B cell (primary cell): ENCODE measurements around the gene OR51B6. TPM values are rescaled to one million over a fixed set of nuclear protein-coding genes. Genes with fewer than 3 reads are reported as not detected.

Experiments
- ATAC-seq: fragments of 200-7000 bp; cut with Tn5 transposase; one replicate; pipeline ENCODE4 v1.10.0; 2021; ENCODE audit warnings: low read depth, mild to moderate bottlenecking, moderate number of reproducible peaks, moderate library complexity
- CTCF ChIA-PET: fragments of 350-600 bp; sonication (Branson Sonifier 250); formaldehyde crosslinking; loops from one replicate; lab custom pipeline; 2021; ENCODE audit warnings: antibody characterized with exemption, inconsistent platforms; lab: Charles Lee
- POLR2A ChIA-PET: fragments of 350-600 bp; sonication (Branson Sonifier 250); formaldehyde crosslinking; loops from one replicate; lab custom pipeline; 2021; ENCODE audit warnings: antibody characterized with exemption; lab: Charles Lee
- DNase-seq: peaks from one replicate; pipeline ENCODE4 v3.0.0; 2013
- H2AFZ ChIP-seq: 2 replicates; pipeline ENCODE4 v1.6.1; 2012; ENCODE audit warnings: mild to moderate bottlenecking, low read depth, low read length; ENCODE audit not compliant: insufficient read depth, poor library complexity, severe bottlenecking
- H3K27ac ChIP-seq, 2 donors: 1 replicate in 1 of 2; 2 replicates in 1 of 2; pipeline ENCODE4 v1.5.1; 2012 to 2013; ENCODE audit warnings: low read length in 2 of 2, mild to moderate bottlenecking in 2 of 2, moderate library complexity in 1 of 2
- H3K27me3 ChIP-seq, 4 experiments: fragments of 200-600 bp in 1 of 4; sonication (generic) in 1 of 4; replicated peaks in 1 of 4; 1 replicate in 2 of 4; 2 replicates in 2 of 4; pipeline versions ENCODE4 v1.6.1 to v1.7.0; 2013 to 2016; ENCODE audit warnings: low read length in 3 of 4, mild to moderate bottlenecking in 2 of 4, mixed read lengths in 1 of 4, moderate library complexity in 1 of 4; ENCODE audit not compliant: insufficient read depth in 4 of 4, control insufficient read depth in 3 of 4; ENCODE audit errors: control extremely low read depth in 1 of 4
- H3K36me3 ChIP-seq, 2 experiments: replicated peaks in 1 of 2; 1 replicate in 1 of 2; 2 replicates in 1 of 2; pipeline versions ENCODE4 v1.6.1 to v1.7.1; 2013; ENCODE audit warnings: low read length in 1 of 2; ENCODE audit not compliant: insufficient read depth in 2 of 2, control insufficient read depth in 1 of 2; ENCODE audit errors: control extremely low read depth in 1 of 2, extremely low read depth in 1 of 2
- H3K4me1 ChIP-seq, 2 donors: fragments of 200-600 bp in 1 of 2; sonication (generic) in 1 of 2; 1 replicate in 1 of 2; 2 replicates in 1 of 2; pipeline versions ENCODE4 v1.5.1 to v1.6.1; 2013 to 2017; ENCODE audit warnings: low read length in 2 of 2; ENCODE audit not compliant: control insufficient read depth in 2 of 2, insufficient read depth in 2 of 2
- H3K4me2 ChIP-seq: replicated peaks from 2 replicates; pipeline ENCODE3; 2012; ENCODE audit warnings: mild to moderate bottlenecking, low read depth, low read length; ENCODE audit not compliant: poor library complexity, severe bottlenecking
- H3K4me3 ChIP-seq, 5 experiments: fragments of 200-600 bp in 1 of 5; sonication (generic) in 1 of 5; 1 replicate in 3 of 5; 2 replicates in 2 of 5; pipeline versions ENCODE4 v1.5.1 to v1.7.0; 2011 to 2016; ENCODE audit warnings: low read length in 4 of 5, mild to moderate bottlenecking in 4 of 5, low read depth in 2 of 5, control low read depth in 1 of 5, moderate library complexity in 1 of 5; ENCODE audit not compliant: insufficient read depth in 1 of 5; ENCODE audit errors: control extremely low read depth in 1 of 5, extremely low read depth in 1 of 5
- H3K79me2 ChIP-seq: fragments of 200-600 bp; sonication (generic); one replicate; pipeline ENCODE4 v1.6.0; 2016; ENCODE audit warnings: low read length; ENCODE audit not compliant: control insufficient read depth, insufficient read depth
- H3K9ac ChIP-seq: fragments of 200-600 bp; sonication (generic); 2 replicates; pipeline ENCODE4 v1.6.1; 2017; ENCODE audit warnings: mild to moderate bottlenecking, low read length, moderate library complexity
- H3K9me3 ChIP-seq, 3 donors: one replicate each; pipeline versions ENCODE4 v1.6.1 to v1.7.1; 2013; ENCODE audit warnings: low read length in 2 of 3; ENCODE audit not compliant: control insufficient read depth in 2 of 3, insufficient read depth in 1 of 3; ENCODE audit errors: control extremely low read depth in 1 of 3
- H4K20me1 ChIP-seq: 2 replicates; pipeline ENCODE4 v1.6.0; 2012; ENCODE audit warnings: mild to moderate bottlenecking, low read length; ENCODE audit not compliant: insufficient read depth, control insufficient read depth, poor library complexity, severe bottlenecking
- H3K27ac Mint-ChIP-seq: one replicate; pipeline ENCODE4 v1.8.0; 2021; ENCODE audit warnings: mixed read lengths
- H3K27me3 Mint-ChIP-seq: one replicate; pipeline ENCODE4 v1.8.0; 2021; ENCODE audit warnings: mixed read lengths
- H3K4me1 Mint-ChIP-seq: one replicate; pipeline ENCODE4 v1.8.0; 2021; ENCODE audit warnings: mixed read lengths
- H3K4me3 Mint-ChIP-seq: one replicate; pipeline ENCODE4 v1.8.0; 2021; ENCODE audit warnings: mixed read lengths
- H3K9me3 Mint-ChIP-seq: one replicate; pipeline ENCODE4 v1.8.0; 2022; ENCODE audit warnings: mixed read lengths; ENCODE audit not compliant: insufficient read depth
- EZH2 ChIP-seq: IDR thresholded peaks from 2 replicates; pipeline ENCODE4 v1.6.1; 2012; ENCODE audit warnings: borderline replicate concordance, low read depth, mild to moderate bottlenecking, moderate library complexity, low read length; ENCODE audit not compliant: insufficient read depth, poor library complexity, severe bottlenecking
- WGBS: methylation state at CpG from one replicate; pipeline ENCODE4 v1.1.5; 2013; ENCODE audit warnings: missing lambda C conversion rate; ENCODE audit not compliant: insufficient coverage; 5-methylcytosine and 5-hydroxymethylcytosine counted together
- intact Hi-C: fragments of 100-400 bp; cut with micrococcal nuclease; formaldehyde crosslinking; loops from one replicate; pipeline ENCODE4 v1.10.0; 2022
- polyA minus RNA-seq: library from RNA; depleted of rRNA, polyadenylated mRNA; stranded (reverse); fragments of >200 nt; gene quantifications from 2 replicates; pipeline ENCODE4 v1.2.3, GENCODE V29; 2012
- polyA plus RNA-seq: library from polyadenylated mRNA; depleted of rRNA; stranded (reverse); fragments of >200 nt; gene quantifications from 2 replicates; pipeline ENCODE4 v1.2.3, GENCODE V29; 2012
- total RNA-seq, 2 donors: library from RNA; stranded (reverse); fragments of 120-200 nt in 1 of 2; gene quantifications; 1 replicate in 1 of 2; 2 replicates in 1 of 2; pipeline versions ENCODE4 v1.2.3 to v1.2.4, GENCODE V29; 2013 to 2022
- TF ChIP-seq, protein P1 (sequence below): fragments of 200-600 bp; IDR thresholded peaks from one replicate; pipeline ENCODE4 v1.8.0; 2022; ENCODE audit warnings: antibody characterized with exemption, mild to moderate bottlenecking

The OR51B6 gene
- total RNA-seq, result not detected in 2 replicates
- not detected for total RNA-seq (2013)
- polyA plus RNA-seq, result not detected in 2 replicates
- not detected in 2 replicates for polyA minus RNA-seq

DNA sequence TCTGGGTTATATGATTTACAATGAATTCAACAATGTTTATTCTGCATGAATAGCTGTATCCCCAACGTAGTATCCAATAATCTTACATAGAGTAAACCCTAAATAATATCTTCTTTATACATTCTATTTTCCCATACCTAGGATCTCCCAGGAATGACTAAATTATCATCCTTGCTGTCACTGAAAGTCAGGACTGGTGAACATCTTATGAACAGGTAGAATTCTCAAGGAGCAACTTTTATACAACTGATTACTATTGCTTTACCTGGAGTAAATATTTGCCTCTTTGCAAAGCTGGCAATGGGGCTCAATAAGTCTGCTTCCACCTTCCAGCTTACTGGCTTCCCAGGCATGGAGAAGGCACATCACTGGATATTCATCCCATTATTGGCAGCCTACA lies at the start of gene OR51B6:
OR51B6 (plus strand) TSS at position 301 of the 400 bp plus-strand sequence; CDS start at position 301, 0 bp downstream.
- Histone ChIP-seq H3K79me2 (no peaks in the 10 kb centered on the region), H3K9ac (no peak within 1 kb of the TSS), H3K4me2 (no peak within 1 kb of the TSS), H4K20me1 (no peaks in the 10 kb centered on the region), H3K4me1 (no peaks in the 10 kb centered on the region), H3K9me3 (no peaks in the 10 kb centered on the region), H3K27ac (no peak within 1 kb of the TSS), H3K27me3 (no peaks in the 10 kb centered on the region), H3K4me3 (no peak within 1 kb of the TSS), H3K36me3 (no peaks in the 10 kb centered on the region), H2AFZ (no peak within 1 kb of the TSS)
- Mint-ChIP-seq H3K9me3 (no peaks in the 10 kb centered on the region), H3K27me3 (peaks cover 8% of the 10 kb centered on the region), H3K4me3 (no peak within 1 kb of the TSS), H3K27ac (no peak within 1 kb of the TSS), H3K4me1 (no peaks in the 10 kb centered on the region)
- POLR2A ChIA-PET, result no interaction called here
- ATAC-seq (no peak), DNase-seq (no peak)
- WGBS, result no CpG with 5 or more reads among the region's 1 CpG
- intact Hi-C loops, result no loop called here
- TF ChIP-seq, protein P1, sequence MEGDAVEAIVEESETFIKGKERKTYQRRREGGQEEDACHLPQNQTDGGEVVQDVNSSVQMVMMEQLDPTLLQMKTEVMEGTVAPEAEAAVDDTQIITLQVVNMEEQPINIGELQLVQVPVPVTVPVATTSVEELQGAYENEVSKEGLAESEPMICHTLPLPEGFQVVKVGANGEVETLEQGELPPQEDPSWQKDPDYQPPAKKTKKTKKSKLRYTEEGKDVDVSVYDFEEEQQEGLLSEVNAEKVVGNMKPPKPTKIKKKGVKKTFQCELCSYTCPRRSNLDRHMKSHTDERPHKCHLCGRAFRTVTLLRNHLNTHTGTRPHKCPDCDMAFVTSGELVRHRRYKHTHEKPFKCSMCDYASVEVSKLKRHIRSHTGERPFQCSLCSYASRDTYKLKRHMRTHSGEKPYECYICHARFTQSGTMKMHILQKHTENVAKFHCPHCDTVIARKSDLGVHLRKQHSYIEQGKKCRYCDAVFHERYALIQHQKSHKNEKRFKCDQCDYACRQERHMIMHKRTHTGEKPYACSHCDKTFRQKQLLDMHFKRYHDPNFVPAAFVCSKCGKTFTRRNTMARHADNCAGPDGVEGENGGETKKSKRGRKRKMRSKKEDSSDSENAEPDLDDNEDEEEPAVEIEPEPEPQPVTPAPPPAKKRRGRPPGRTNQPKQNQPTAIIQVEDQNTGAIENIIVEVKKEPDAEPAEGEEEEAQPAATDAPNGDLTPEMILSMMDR, result no peak
- TF ChIP-seq EZH2, result no peak
- CTCF ChIA-PET, result no interaction called here

DNA sequence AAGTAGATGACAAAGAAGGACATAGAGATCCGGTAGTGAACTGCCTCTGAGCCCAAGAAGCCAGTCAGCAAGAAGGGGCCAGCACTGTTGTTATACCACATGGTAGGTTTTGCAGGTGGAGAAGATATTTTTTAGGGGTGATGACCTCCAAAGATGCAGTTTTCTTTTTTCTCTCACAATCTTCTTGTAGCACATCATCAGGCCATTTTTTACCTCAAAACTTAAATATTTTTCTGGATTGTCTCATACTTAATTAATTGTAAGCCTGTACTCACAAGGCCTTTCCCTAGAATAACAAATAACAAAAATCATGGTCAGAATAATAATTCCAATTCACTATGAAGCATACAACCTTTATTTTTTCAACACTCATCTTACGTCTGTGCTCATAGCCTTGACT lies 49.5 kb upstream of the OR51B6 start, which contains the start of gene OR51B4:
OR51B4 (minus strand) TSS at position 101 of the 400 bp plus-strand sequence; CDS start at position 101, 0 bp downstream.
- H3K4me3 Mint-ChIP-seq, result no peak within 1 kb of the TSS
- no peak for TF ChIP-seq EZH2
- TF ChIP-seq, protein P1, result no peak
- H3K27ac Mint-ChIP-seq, result no peak within 1 kb of the TSS
- Histone ChIP-seq H3K27ac (no peak within 1 kb of the TSS), H3K79me2 (no peaks in the 10 kb centered on the region), H4K20me1 (no peaks in the 10 kb centered on the region), H3K4me3 (no peak within 1 kb of the TSS), H3K4me2 (no peak within 1 kb of the TSS), H3K9me3 (no peaks in the 10 kb centered on the region), H3K36me3 (no peaks in the 10 kb centered on the region), H3K27me3 (no peaks in the 10 kb centered on the region), H3K9ac (no peak within 1 kb of the TSS), H2AFZ (no peak within 1 kb of the TSS), H3K4me1 (no peaks in the 10 kb centered on the region)
- H3K9me3 Mint-ChIP-seq, result no peaks in the 10 kb centered on the region
- DNase-seq (no peak), ATAC-seq (no peak)
- H3K27me3 Mint-ChIP-seq, result peaks cover 21% of the 10 kb centered on the region
- WGBS, result 96% methylated on average over 2 of the region's 2 CpGs
- ChIA-PET POLR2A (no interaction called here), CTCF (no interaction called here)
- intact Hi-C loops, result no loop called here
- H3K4me1 Mint-ChIP-seq, result no peaks in the 10 kb centered on the region
